Activated T-helper 1 cell treated with anti-CD3 and anti-CD28 coated beads, Interleukin-12 subunit alpha, Interleukin-12 subunit beta, Interleukin-2, Interleukin-4 antibody, amounts not matched to agents 30 ng/mL and 10 ng/mL and 1 ng/mL, durations not matched to agents 14 hours and 24 hours and 36 hours (primary cell): Measurements from ENCODE around the gene KISS1R. TPM values are rescaled to one million over a fixed set of nuclear protein-coding genes. Genes with fewer than 3 reads are reported as not detected.

Experiments
- DNase-seq: peaks from one replicate; pipeline ENCODE4 v3.0.0; 2021; ENCODE audit warnings: low spot score
- H3K27ac Mint-ChIP-seq: one replicate; pipeline ENCODE4 v1.8.0; 2021; ENCODE audit warnings: mild to moderate bottlenecking, mixed read lengths
- H3K27me3 Mint-ChIP-seq: one replicate; pipeline ENCODE4 v1.8.0; 2022; ENCODE audit warnings: mild to moderate bottlenecking, moderate library complexity, mixed read lengths; ENCODE audit not compliant: insufficient read depth
- H3K36me3 Mint-ChIP-seq: one replicate; pipeline ENCODE4 v1.8.0; 2021; ENCODE audit warnings: low read depth, mixed read lengths
- H3K4me1 Mint-ChIP-seq: one replicate; pipeline ENCODE4 v1.8.0; 2021; ENCODE audit warnings: low read depth, mixed read lengths
- H3K4me3 Mint-ChIP-seq: one replicate; pipeline ENCODE4 v1.8.0; 2021; ENCODE audit warnings: mild to moderate bottlenecking, moderate library complexity, mixed read lengths
- H3K9me3 Mint-ChIP-seq: one replicate; pipeline ENCODE4 v1.8.0; 2021; ENCODE audit warnings: mixed read lengths
- intact Hi-C: fragments of 100-400 bp; cut with micrococcal nuclease; formaldehyde crosslinking; loops from one replicate; pipeline ENCODE4 v1.15.1; 2024
- total RNA-seq: library from RNA; stranded (reverse); gene quantifications from 2 replicates; pipeline ENCODE4 v1.2.3, GENCODE V29; 2022

KISS1R gene
- total RNA-seq, 1 donor from 2014 or later = 8.9 TPM

GRCh38 chr19:899336-900042, 17.6 kb upstream of the KISS1R start:
- Mint-ChIP-seq H3K36me3 (peaks cover 12% of the 10 kb centered on the region), H3K4me1 (no peaks in the 10 kb centered on the region), H3K4me3 (no peak overlapping the region), H3K27ac (no peak overlapping the region), H3K27me3 (no peaks in the 10 kb centered on the region), H3K9me3 (no peaks in the 10 kb centered on the region)
- intact Hi-C loops = no loop called here
- no peak for DNase-seq

GRCh38 chr19:900043-900301, 17.2 kb upstream of the KISS1R start:
- Mint-ChIP-seq H3K4me1 (no peaks in the 10 kb centered on the region), H3K36me3 (peaks cover 12% of the 10 kb centered on the region), H3K9me3 (no peaks in the 10 kb centered on the region), H3K27me3 (no peaks in the 10 kb centered on the region), H3K27ac (no peak overlapping the region), H3K4me3 (no peak overlapping the region)
- intact Hi-C loops = no loop called here
- DNase-seq = no peak

- Mint-ChIP-seq H3K9me3 (no peaks in the 10 kb centered on the region), H3K4me3 (no peak overlapping the region), H3K36me3 (peaks cover 10% of the 10 kb centered on the region), H3K27ac (no peak overlapping the region), H3K27me3 (no peaks in the 10 kb centered on the region), H3K4me1 (no peaks in the 10 kb centered on the region)
- intact Hi-C loops = no loop called here
- DNase-seq = no peak
Measured at GRCh38 chr19:900302-901111, 16.6 kb upstream of the KISS1R start.

- Mint-ChIP-seq H3K4me3 (no peak overlapping the region), H3K27ac (no peak overlapping the region), H3K36me3 (peaks cover 6% of the 10 kb centered on the region), H3K27me3 (no peaks in the 10 kb centered on the region), H3K4me1 (peaks cover 2% of the 10 kb centered on the region), H3K9me3 (no peaks in the 10 kb centered on the region)
- intact Hi-C loops = no loop called here
- no peak for DNase-seq
Measured at GRCh38 chr19:901216-902092, 15.7 kb upstream of the KISS1R start.

- no peaks in the 10 kb centered on the region for H3K27me3 Mint-ChIP-seq
- no peak overlapping the region for H3K4me3 Mint-ChIP-seq
- intact Hi-C loops = no loop called here
- no peak for DNase-seq
- no peak overlapping the region for H3K27ac Mint-ChIP-seq
- no peaks in the 10 kb centered on the region for H3K9me3 Mint-ChIP-seq
- peaks cover 8% of the 10 kb centered on the region for H3K4me1 Mint-ChIP-seq
- H3K36me3 Mint-ChIP-seq = peaks cover 6% of the 10 kb centered on the region
Measured at GRCh38 chr19:902093-902370, 15.1 kb upstream of the KISS1R start.

GRCh38 chr19:902446-903226, 14.5 kb upstream of the KISS1R start:
- Mint-ChIP-seq H3K27me3 (no peaks in the 10 kb centered on the region), H3K9me3 (no peaks in the 10 kb centered on the region), H3K4me3 (no peak overlapping the region), H3K4me1 (peaks cover 10% of the 10 kb centered on the region), H3K36me3 (peaks cover 6% of the 10 kb centered on the region), H3K27ac (no peak overlapping the region)
- DNase-seq = no peak
- intact Hi-C loops = no loop called here

GRCh38 chr19:903266-903797, 13.8 kb upstream of the KISS1R start:
- no peak for DNase-seq
- Mint-ChIP-seq H3K27ac (no peak overlapping the region), H3K4me3 (no peak overlapping the region), H3K9me3 (no peaks in the 10 kb centered on the region), H3K27me3 (no peaks in the 10 kb centered on the region), H3K36me3 (peaks cover 6% of the 10 kb centered on the region), H3K4me1 (peaks cover 10% of the 10 kb centered on the region)
- intact Hi-C loops = no loop called here

GRCh38 chr19:904545-904944, 12.6 kb upstream of the KISS1R start:
- intact Hi-C loops = no loop called here

GRCh38 chr19:906480-906879, 10.7 kb upstream of the KISS1R start:
- intact Hi-C loops = no loop called here
- H3K4me3 Mint-ChIP-seq = no peak overlapping the region
- H3K36me3 Mint-ChIP-seq = peaks cover 16% of the 10 kb centered on the region
- no peak for DNase-seq
- peak overlapping the region; percentile 78 for H3K27ac Mint-ChIP-seq
- H3K27me3 Mint-ChIP-seq = no peaks in the 10 kb centered on the region
- no peaks in the 10 kb centered on the region for H3K9me3 Mint-ChIP-seq
- H3K4me1 Mint-ChIP-seq = peaks cover 28% of the 10 kb centered on the region

More at GRCh38 chr19:904545-904944, 12.6 kb upstream of the KISS1R start:
- no peak overlapping the region for H3K27ac Mint-ChIP-seq
- H3K4me3 Mint-ChIP-seq = no peak overlapping the region
- no peaks in the 10 kb centered on the region for H3K27me3 Mint-ChIP-seq
- peaks cover 11% of the 10 kb centered on the region for H3K36me3 Mint-ChIP-seq
- H3K4me1 Mint-ChIP-seq = peaks cover 22% of the 10 kb centered on the region
- H3K9me3 Mint-ChIP-seq = no peaks in the 10 kb centered on the region
- no peak for DNase-seq

- no peak for DNase-seq
- H3K9me3 Mint-ChIP-seq = no peaks in the 10 kb centered on the region
- H3K27me3 Mint-ChIP-seq = no peaks in the 10 kb centered on the region
- H3K36me3 Mint-ChIP-seq = peaks cover 16% of the 10 kb centered on the region
- H3K4me3 Mint-ChIP-seq = no peak overlapping the region
- peak overlapping the region; percentile 78 for H3K27ac Mint-ChIP-seq
- peaks cover 28% of the 10 kb centered on the region for H3K4me1 Mint-ChIP-seq
- intact Hi-C loops = no loop called here
Measured at GRCh38 chr19:907183-907853, 9.8 kb upstream of the KISS1R start.

GRCh38 chr19:911197-912033, 5.7 kb upstream of the KISS1R start:
- no peak for DNase-seq
- Mint-ChIP-seq H3K36me3 (peaks cover 11% of the 10 kb centered on the region), H3K4me3 (peak overlapping the region; percentile 77), H3K27me3 (no peaks in the 10 kb centered on the region), H3K4me1 (peaks cover 27% of the 10 kb centered on the region), H3K9me3 (no peaks in the 10 kb centered on the region), H3K27ac (peak overlapping the region; percentile 71)
- intact Hi-C loops = no loop called here
